Coronary artery (tissue), 2 donors: ENCODE measurements around the gene ATP13A4.
"Not testable (repeated sequence)": the region's sequence is repeated elsewhere in the genome, so short reads cannot be mapped to it uniquely, and the experiment has no call there.

Experiments used
- DNase-seq: peaks from one replicate; pipeline ENCODE4 v3.0.0-alpha.2; 2017; ENCODE audit warnings: low spot score
- H3K27ac ChIP-seq, 2 donors: fragments of 200-600 bp; sonication (generic); one replicate each; pipeline ENCODE4 v1.5.1; 2016 to 2019
- H3K4me3 ChIP-seq: fragments of 200-600 bp; sonication (generic); 2 replicates; pipeline ENCODE4 v1.5.1; 2016; ENCODE audit warnings: mild to moderate bottlenecking, moderate library complexity
- TF ChIP-seq, protein P1 (sequence below): fragments of 200-600 bp; sonication (generic); IDR thresholded peaks from one replicate; pipeline ENCODE4 v1.5.1; 2019; ENCODE audit warnings: antibody characterized with exemption

ATP13A4 gene

DNA sequence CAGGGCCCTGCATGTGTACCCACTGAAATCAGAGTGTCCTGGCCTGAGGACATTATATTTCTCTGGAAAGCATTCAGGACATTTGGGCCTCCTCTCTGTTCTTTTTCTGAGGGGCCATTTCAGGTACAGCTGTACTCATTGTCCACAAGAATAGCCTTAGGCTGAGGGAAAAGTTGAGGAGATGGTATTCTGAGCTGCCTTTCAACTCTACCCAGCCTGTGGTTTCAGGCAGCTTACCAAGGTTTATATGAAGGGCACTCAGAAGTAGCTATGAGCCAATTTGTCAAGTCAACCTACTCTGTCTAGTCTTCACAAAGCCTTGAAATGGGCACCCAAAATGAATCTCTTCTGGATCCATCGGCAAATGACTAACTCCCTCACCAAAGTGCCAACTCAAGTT is 9.4 kb downstream of the ATP13A4 start:
- H3K4me3 ChIP-seq: no peak overlapping the region
- DNase-seq: no peak
- no peak overlapping the region for H3K27ac ChIP-seq
- TF ChIP-seq, protein P1, sequence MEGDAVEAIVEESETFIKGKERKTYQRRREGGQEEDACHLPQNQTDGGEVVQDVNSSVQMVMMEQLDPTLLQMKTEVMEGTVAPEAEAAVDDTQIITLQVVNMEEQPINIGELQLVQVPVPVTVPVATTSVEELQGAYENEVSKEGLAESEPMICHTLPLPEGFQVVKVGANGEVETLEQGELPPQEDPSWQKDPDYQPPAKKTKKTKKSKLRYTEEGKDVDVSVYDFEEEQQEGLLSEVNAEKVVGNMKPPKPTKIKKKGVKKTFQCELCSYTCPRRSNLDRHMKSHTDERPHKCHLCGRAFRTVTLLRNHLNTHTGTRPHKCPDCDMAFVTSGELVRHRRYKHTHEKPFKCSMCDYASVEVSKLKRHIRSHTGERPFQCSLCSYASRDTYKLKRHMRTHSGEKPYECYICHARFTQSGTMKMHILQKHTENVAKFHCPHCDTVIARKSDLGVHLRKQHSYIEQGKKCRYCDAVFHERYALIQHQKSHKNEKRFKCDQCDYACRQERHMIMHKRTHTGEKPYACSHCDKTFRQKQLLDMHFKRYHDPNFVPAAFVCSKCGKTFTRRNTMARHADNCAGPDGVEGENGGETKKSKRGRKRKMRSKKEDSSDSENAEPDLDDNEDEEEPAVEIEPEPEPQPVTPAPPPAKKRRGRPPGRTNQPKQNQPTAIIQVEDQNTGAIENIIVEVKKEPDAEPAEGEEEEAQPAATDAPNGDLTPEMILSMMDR: no peak

GRCh38 chr3:193544289-193544688 is 10.4 kb downstream of the ATP13A4 start:
- no peak overlapping the region for H3K27ac ChIP-seq
- no peak for DNase-seq
- H3K4me3 ChIP-seq: no peak overlapping the region
- TF ChIP-seq, protein P1: no peak

DNA sequence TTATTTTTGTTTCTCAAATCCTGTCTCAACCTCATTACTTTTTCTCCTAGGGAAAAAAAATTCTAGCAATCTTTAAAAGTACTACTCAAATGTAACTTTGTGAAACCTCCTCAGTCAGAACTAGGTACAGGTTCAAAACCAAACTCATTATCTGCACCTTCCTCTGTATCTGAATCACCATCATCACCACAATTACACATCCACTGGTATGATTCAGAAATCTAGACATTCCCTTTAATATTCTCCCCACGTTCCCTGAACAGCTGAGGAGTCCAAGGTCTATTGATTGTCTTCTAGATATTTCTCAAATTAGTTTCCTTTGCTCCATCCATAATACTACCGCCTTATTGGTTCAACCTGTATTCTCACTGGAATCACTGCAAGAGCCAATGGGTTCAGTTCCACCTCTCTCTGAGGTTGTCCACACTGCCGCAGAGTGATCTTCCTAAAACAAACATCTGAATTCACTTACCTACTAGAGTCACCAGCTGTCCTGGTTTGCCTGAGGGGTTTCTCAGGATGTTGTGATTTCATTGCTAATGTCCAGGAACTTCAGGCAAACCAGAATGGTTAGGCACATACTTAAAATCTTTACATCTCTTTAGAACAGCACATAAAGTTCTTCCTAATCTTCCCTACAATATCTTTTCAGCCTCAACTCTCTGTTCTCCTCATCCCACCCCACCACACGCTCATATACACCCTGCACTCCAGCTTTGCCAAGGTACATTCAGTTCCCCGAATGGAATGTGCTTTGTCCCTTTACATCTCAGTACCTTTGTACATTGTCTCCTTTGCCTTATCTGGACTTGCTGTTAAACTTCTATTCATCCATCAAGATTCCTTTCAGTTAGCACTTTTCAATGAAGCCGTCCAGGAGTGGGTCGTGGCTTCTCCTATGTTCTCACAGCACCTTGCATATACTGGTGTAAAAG is 24.2 kb downstream of the ATP13A4 start:
- Histone ChIP-seq H3K4me3 (no peak overlapping the region), H3K27ac (no peak overlapping the region)
- TF ChIP-seq, protein P1: no peak
- DNase-seq: no peak

- H3K4me3 ChIP-seq, H3K27ac ChIP-seq, DNase-seq: not testable (repeated sequence)
Observed at GRCh38 chr3:193526085-193526484, 28.6 kb downstream of the ATP13A4 start.

- Histone ChIP-seq H3K27ac (no peak overlapping the region), H3K4me3 (no peak overlapping the region)
- no peak for DNase-seq
- TF ChIP-seq, protein P1: no peak
Observed at GRCh38 chr3:193522473-193522872, 32.2 kb downstream of the ATP13A4 start.

- no peak for DNase-seq
- no peak overlapping the region for H3K4me3 ChIP-seq
- TF ChIP-seq, protein P1: no peak
- no peak overlapping the region for H3K27ac ChIP-seq
Observed at GRCh38 chr3:193520738-193521137, 34.0 kb downstream of the ATP13A4 start.

DNA sequence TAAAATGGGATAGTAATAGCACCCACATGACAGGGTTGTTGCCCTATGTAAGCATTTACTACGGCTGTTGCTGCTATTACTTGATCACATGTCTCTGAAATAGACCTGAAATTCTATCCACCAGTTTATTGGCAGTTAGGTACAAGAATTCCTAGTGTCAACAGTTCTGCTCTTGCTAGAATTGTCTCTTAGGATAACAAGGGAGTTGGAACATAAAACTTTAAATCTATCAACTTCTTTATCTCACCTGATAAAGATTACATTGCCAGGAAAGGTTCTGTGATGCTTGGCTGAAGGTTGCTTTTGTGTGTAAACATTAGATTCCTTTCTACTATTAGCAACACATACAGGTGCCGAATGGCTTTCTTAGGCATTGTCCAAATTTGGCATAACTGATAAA is 38.7 kb downstream of the ATP13A4 start:
- TF ChIP-seq, protein P1: no peak
- Histone ChIP-seq H3K27ac (no peak overlapping the region), H3K4me3 (no peak overlapping the region)
- no peak for DNase-seq
